Measurements from ENCODE around the gene SYNE1. TPM values are rescaled to one million over a fixed set of nuclear protein-coding genes. Genes with fewer than 3 reads are reported as not detected.

The SYNE1 gene
- total and polyA plus RNA-seq, 10 of the 15 experiments (the other 5 are each of a cell fraction or from before 2014, with no cell fraction given): 2.3 to 28.7 (median 14.1) TPM

DNA sequence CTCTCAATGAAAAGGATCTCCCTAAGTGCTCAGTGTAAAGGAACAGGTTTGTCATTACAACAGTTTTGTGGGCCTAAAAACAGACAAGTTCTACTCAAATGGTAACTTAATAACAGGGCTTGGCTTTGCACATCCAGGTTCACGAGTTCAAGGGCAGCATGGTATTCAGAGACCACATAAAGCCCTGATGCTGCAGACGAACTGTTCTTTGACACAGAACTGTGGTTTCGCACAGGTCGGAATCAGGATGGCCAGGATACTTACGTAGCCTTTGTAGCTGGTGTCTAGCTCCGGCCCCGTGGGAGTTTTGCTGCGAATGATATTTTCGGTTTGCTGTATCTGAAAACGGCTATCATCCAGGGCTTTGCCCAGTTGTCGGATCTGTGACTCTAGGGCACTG is 493.8 kb downstream of the SYNE1 start:
- FAIRE-seq (no peak), ATAC-seq (no peak), DNase-seq (ENCODE audit: low read depth, low spot score) (no peak)
- Histone ChIP-seq H3K4me2 (ENCODE audit: control insufficient read depth, insufficient read depth) (no peak overlapping the region), H3K4me3 (no peak overlapping the region), H3K36me3 (ENCODE audit: control insufficient read depth in 2 of 2, insufficient read depth in 2 of 2, low read length in 1 of 2) (no peaks in the 10 kb centered on the region; a peak in 2 of 4 replicates), H4K20me1 (ENCODE audit: control insufficient read depth, insufficient read depth) (no peaks in the 10 kb centered on the region), H3K27me3 (replicated peaks in 1 of 2; ENCODE audit: control insufficient read depth in 2 of 2, insufficient read depth in 2 of 2, low read length in 1 of 2) (no peaks in the 10 kb centered on the region), H2AFZ (ENCODE audit: control insufficient read depth, low read depth, low read length) (no peak overlapping the region), H3K27ac (ENCODE audit: control insufficient read depth, insufficient read depth) (no peak overlapping the region), H3K4me1 (ENCODE audit: control insufficient read depth, insufficient read depth, low read length) (no peaks in the 10 kb centered on the region), H3K9me3 (replicated peaks; ENCODE audit: control insufficient read depth, insufficient read depth, low read length) (no peaks in the 10 kb centered on the region), H3K79me2 (ENCODE audit: control insufficient read depth, insufficient read depth, low read length) (no peaks in the 10 kb centered on the region), H3K9ac (ENCODE audit: control insufficient read depth, insufficient read depth, low read length) (no peak overlapping the region)
- TF ChIP-seq NFXL1 (IDR thresholded peaks at IDR 0.05; ENCODE audit: borderline replicate concordance) (no peak), SUZ12 (IDR thresholded peaks at IDR 0.05; ENCODE audit: unreplicated experiment) (no peak), ESRRA (IDR thresholded peaks at IDR 0.05; ENCODE audit: low read length) (no peak), PML (IDR thresholded peaks at IDR 0.05; ENCODE audit: low read length) (no peak), NFIC (IDR thresholded peaks at IDR 0.05; ENCODE audit: low read depth, low read length) (no peak), MYC (IDR thresholded peaks at IDR 0.05; ENCODE audit: insufficient read depth, insufficient read length, insufficient replicate concordance, low read length, severe bottlenecking) (no peak), PAX8 (IDR thresholded peaks at IDR 0.05) (no peak), BCL11A (IDR thresholded peaks at IDR 0.05; ENCODE audit: low read depth, low read length) (no peak), ZNF384 (IDR thresholded peaks at IDR 0.05; ENCODE audit: borderline replicate concordance, low read depth, low read length) (no peak), ZNF622 (IDR thresholded peaks at IDR 0.05) (no peak), MEF2B (IDR thresholded peaks at IDR 0.05; ENCODE audit: partially characterized antibody, poor library complexity, severe bottlenecking) (no peak), STAT3 (IDR thresholded peaks at IDR 0.05; ENCODE audit: low read depth, low read length) (no peak)
- TF ChIP-seq, protein P1, sequence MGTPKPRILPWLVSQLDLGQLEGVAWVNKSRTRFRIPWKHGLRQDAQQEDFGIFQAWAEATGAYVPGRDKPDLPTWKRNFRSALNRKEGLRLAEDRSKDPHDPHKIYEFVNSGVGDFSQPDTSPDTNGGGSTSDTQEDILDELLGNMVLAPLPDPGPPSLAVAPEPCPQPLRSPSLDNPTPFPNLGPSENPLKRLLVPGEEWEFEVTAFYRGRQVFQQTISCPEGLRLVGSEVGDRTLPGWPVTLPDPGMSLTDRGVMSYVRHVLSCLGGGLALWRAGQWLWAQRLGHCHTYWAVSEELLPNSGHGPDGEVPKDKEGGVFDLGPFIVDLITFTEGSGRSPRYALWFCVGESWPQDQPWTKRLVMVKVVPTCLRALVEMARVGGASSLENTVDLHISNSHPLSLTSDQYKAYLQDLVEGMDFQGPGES (IDR thresholded peaks at IDR 0.05): no peak
- TF ChIP-seq, protein P2, sequence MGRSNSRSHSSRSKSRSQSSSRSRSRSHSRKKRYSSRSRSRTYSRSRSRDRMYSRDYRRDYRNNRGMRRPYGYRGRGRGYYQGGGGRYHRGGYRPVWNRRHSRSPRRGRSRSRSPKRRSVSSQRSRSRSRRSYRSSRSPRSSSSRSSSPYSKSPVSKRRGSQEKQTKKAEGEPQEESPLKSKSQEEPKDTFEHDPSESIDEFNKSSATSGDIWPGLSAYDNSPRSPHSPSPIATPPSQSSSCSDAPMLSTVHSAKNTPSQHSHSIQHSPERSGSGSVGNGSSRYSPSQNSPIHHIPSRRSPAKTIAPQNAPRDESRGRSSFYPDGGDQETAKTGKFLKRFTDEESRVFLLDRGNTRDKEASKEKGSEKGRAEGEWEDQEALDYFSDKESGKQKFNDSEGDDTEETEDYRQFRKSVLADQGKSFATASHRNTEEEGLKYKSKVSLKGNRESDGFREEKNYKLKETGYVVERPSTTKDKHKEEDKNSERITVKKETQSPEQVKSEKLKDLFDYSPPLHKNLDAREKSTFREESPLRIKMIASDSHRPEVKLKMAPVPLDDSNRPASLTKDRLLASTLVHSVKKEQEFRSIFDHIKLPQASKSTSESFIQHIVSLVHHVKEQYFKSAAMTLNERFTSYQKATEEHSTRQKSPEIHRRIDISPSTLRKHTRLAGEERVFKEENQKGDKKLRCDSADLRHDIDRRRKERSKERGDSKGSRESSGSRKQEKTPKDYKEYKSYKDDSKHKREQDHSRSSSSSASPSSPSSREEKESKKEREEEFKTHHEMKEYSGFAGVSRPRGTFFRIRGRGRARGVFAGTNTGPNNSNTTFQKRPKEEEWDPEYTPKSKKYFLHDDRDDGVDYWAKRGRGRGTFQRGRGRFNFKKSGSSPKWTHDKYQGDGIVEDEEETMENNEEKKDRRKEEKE (IDR thresholded peaks at IDR 0.05): no peak
- TF ChIP-seq, protein P3, sequence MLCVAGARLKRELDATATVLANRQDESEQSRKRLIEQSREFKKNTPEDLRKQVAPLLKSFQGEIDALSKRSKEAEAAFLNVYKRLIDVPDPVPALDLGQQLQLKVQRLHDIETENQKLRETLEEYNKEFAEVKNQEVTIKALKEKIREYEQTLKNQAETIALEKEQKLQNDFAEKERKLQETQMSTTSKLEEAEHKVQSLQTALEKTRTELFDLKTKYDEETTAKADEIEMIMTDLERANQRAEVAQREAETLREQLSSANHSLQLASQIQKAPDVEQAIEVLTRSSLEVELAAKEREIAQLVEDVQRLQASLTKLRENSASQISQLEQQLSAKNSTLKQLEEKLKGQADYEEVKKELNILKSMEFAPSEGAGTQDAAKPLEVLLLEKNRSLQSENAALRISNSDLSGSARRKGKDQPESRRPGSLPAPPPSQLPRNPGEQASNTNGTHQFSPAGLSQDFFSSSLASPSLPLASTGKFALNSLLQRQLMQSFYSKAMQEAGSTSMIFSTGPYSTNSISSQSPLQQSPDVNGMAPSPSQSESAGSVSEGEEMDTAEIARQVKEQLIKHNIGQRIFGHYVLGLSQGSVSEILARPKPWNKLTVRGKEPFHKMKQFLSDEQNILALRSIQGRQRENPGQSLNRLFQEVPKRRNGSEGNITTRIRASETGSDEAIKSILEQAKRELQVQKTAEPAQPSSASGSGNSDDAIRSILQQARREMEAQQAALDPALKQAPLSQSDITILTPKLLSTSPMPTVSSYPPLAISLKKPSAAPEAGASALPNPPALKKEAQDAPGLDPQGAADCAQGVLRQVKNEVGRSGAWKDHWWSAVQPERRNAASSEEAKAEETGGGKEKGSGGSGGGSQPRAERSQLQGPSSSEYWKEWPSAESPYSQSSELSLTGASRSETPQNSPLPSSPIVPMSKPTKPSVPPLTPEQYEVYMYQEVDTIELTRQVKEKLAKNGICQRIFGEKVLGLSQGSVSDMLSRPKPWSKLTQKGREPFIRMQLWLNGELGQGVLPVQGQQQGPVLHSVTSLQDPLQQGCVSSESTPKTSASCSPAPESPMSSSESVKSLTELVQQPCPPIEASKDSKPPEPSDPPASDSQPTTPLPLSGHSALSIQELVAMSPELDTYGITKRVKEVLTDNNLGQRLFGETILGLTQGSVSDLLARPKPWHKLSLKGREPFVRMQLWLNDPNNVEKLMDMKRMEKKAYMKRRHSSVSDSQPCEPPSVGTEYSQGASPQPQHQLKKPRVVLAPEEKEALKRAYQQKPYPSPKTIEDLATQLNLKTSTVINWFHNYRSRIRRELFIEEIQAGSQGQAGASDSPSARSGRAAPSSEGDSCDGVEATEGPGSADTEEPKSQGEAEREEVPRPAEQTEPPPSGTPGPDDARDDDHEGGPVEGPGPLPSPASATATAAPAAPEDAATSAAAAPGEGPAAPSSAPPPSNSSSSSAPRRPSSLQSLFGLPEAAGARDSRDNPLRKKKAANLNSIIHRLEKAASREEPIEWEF (IDR thresholded peaks at IDR 0.05; ENCODE audit: insufficient replicate concordance, low read depth, low read length): no peak
- ChIA-PET CTCF (no interaction called here), RAD21 (ENCODE audit: unreplicated experiment) (no interaction called here), SMC1A (ENCODE audit: uncharacterized antibody, unreplicated experiment) (interaction anchor here (1.4 to 2.1 kb wide), 3 partner anchors 10 to 12 kb away, joined by 3 to 7 read pairs (median 4); no protein-coding TSS in a partner anchor), POLR2A (interaction anchor here (0.5 to 0.6 kb wide), 2 partner anchors 251 to 285 kb away, joined by 3 to 4 read pairs; no protein-coding TSS in a partner anchor)
- intact Hi-C loops (cut with micrococcal nuclease; ENCODE audit: unreplicated experiment) (no loop called here), in situ Hi-C loops (cut with MboI) (no loop called here)
- no TSS peak for BruUV-seq (replicated peaks)
- WGBS (ENCODE audit: insufficient coverage, insufficient replicate concordance, low lambda C conversion rate, missing lambda C conversion rate): 91% methylated on average over 11 of the region's 11 CpGs
